Colon (tissue), 2 donors: ENCODE results near the gene KCNG4.
"Not testable (repeated sequence)": the region's sequence is repeated elsewhere in the genome, so short reads cannot be mapped to it uniquely, and the experiment has no call there.

Experiments
- FAIRE-seq: peaks from 2 replicates; lab custom pipeline; 2012; peaks lifted over from hg19 to GRCh38; lab: Jason Lieb, UNC
- donor health status: control.
- donor health status: control.

The KCNG4 gene

DNA sequence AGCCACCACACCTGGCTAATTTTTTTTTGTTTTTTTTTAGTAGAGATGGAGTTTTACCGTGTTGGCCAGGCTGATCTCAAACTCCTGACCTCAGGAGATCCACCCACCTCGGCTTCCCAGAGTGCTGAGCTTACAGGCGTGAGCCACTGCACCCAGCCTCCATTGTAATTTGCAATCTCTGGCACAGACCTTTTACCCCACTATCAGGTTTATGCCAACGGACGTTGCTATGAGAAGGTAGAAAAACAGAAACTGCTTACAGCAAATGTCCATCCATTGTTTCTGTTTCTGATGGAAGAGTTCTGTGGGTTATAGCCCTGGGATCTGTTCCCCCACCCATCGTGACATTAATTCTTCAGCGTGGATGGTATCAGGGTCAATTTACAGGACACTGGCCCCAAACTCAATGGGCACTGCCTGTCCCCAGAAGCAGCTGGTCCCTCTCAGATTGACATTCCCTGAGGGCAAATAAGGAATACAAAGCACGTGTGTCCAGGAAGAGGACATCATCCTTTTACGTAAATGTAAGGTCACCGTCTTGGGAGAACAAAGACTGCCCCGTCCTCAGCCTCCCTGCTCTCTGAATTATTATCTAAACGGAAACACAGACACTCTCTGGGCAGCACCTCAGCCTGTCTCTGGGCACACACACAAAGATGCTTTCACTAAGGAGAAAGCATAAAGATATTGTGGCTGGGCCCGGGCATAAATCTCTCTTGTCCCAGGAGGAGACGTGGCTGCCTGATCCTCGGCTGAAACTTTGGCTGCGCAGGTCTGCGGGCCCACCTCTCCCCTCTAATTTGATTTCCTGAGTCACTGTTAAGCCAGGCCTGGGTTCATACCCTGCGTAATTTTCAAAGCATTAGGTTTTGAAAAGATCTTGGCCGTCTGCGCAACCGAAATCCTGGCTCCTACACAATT, 5.2 kb downstream of the KCNG4 start:
- no peak for FAIRE-seq

DNA sequence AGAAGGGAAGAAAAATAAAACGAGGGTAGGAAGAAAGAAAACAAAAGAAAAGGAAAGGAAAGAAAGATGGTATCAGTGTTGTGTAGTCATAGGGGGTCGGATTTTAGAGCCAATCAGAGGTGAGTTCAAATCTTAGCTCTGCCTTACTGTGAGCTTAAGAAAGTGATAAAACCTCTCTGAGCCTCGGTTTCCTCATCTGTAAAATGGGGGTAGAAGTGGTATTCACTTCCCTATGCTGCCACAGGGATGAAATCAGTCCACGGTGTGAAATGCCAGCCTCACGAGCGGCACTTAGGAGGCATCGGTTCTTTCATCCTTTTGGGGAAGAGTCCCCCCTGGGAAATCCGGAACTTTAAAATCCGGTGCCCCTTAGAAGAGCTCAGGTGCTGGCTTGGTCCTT, 6.1 kb downstream of the KCNG4 start:
- FAIRE-seq = no peak

- FAIRE-seq = no peak
These were observed 6.8 kb downstream of the KCNG4 start for GRCh38 chr16:84232969-84233368.

DNA sequence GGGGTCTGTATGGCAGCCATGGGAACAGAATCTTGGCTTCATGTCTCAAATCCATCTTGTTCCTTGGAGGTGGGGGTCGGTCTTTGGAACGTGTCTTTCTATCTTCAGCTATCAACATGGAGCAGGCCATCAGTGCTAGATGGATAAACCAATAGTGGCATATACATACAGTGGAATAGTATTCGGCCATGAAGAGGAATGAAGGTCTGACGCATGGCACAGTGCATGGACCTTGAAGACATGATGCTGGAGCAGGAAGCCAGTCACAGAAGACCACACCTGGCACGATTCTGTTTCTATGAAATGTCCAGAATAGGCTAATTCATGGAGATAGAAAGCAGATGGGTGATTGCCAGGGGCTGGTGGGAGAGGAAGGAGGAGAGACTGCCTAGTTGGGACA, 7.8 kb downstream of the KCNG4 start:
- no peak for FAIRE-seq

GRCh38 chr16:84229471-84229870, 10.3 kb downstream of the KCNG4 start:
- no peak for FAIRE-seq

DNA sequence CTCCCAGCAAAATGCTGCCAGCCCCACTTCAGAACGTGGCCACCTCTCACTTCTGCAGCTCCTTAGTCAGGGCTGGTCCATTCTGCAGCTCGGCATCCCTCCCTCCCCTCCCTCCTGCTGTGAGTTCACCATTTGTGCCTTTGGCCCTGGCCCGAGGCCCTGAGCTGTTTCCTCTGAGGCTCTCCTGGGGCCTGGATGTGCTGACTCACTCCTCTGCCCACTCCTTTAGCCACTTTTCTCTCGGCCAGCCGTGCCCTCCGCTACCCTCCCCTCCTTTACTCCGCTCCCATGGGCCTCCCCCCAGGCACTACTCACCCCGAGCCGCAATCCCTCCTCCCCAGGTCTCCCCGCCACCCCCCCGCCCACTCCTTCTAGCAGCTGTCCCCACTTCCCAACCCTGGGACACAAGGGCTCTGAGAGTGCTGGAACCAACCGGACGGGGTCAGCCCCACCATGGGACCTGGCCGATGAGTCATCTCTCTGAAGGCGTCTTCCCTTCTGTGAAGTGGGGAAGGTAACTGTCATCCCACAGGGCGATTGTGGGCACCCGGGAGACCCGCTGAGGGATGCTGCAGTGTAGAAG, 11.5 kb downstream of the KCNG4 start:
- FAIRE-seq = no peak

- no peak for FAIRE-seq
These were observed 12.3 kb downstream of the KCNG4 start for GRCh38 chr16:84227548-84227947.

DNA sequence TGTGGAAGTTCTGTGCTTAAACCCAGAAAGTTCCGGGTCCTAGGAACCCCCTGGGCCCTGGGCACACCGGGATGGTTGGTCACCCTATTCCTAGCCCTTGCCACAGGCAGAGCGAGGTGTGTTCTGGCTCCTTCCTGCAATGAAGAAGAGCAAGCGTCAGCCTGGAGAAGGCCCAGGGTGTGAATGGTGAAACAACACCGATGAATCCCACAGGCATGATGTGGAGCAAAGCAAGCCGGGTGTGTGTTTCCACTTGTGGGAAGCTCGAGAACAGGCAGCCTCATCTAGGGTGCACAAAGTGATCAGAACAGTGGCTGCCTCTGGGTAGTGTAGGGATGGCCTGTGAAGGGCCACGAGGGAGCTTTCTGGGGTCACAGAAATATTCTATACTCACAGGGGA, 13.8 kb downstream of the KCNG4 start:
- no peak for FAIRE-seq

DNA sequence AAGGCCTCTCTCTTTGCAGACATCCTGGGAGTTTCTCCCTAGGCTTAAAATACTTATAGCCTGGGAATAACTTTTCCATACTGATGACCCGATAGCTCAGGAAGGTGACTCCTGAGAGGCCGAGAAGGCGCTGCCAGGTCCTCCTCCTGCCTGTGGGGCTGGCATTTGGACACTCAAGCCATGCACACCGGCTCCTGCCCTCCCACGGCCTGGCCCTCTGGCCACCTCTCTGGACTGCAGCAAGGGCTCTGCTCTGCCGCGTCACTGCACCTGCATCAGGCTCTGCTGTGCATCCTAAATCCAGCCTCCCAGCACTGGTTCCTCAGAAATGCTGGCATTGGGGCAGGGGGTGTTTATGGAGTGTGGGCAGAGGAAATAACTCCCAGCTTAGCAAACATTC, 14.2 kb downstream of the KCNG4 start:
- FAIRE-seq = no peak

DNA sequence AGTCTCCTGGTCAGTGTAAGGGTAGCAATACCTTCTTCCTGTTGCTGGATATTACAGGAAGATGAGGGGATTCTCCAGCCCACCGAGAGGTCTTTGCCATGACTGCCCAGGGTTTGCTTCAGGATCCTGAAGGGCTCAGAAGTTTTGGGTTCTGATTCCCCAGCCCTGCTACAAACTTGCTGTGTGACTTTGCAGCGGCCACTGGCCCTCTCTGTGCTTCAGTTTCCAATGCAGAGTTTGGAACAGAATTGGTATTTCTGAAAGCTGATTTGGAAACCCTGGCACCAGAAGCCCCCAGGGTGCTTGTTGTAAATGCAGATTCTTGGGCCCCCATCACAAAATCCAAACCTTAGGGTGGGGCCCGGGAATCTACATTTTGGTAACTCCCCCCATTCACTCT, 14.7 kb downstream of the KCNG4 start:
- FAIRE-seq = no peak

- FAIRE-seq = no peak
These were observed 15.3 kb downstream of the KCNG4 start for GRCh38 chr16:84224554-84224953.

- no peak for FAIRE-seq
These were observed 16.4 kb downstream of the KCNG4 start for GRCh38 chr16:84223456-84223855.

DNA sequence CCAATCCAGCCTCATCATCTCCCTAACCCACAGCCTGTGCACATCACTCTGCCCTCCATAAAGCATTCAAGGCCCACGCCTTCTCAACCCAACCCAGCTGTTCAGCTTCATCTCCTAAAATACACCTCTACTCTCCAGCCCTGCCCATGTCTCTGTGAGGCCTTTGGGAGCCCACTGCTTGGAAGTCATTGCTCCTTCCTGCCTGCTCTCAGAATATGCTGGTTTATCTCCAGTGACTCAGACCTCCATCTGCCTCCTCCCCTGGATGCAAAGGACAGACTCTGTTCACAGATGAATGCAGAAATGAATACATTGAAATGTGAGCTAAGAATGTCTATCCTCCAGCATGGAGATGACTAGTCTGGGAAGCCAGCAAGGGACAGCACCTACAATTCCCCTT, 19.0 kb downstream of the KCNG4 start:
- FAIRE-seq = no peak

DNA sequence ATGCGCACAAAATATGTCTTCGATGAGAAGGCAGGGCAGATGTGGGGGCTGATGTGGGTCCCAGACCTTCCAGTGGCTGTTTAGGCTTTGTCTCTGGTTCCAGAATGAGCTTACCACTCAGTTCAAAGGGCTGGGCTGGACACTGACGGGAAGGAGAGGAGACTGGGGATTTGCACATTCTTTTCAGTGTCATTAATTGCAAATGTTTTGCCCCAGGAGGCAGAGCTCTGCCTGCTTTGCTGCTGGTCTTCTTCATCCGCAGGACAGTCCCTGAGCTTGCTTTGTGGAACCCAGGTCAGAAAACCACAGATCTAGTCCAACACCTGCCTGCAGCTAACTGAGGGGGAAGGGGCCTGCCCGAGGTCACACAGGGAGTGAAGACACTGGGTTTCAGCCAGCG, 20.9 kb downstream of the KCNG4 start:
- FAIRE-seq = no peak

GRCh38 chr16:84218176-84218823, 21.5 kb downstream of the KCNG4 start:
- no peak for FAIRE-seq

DNA sequence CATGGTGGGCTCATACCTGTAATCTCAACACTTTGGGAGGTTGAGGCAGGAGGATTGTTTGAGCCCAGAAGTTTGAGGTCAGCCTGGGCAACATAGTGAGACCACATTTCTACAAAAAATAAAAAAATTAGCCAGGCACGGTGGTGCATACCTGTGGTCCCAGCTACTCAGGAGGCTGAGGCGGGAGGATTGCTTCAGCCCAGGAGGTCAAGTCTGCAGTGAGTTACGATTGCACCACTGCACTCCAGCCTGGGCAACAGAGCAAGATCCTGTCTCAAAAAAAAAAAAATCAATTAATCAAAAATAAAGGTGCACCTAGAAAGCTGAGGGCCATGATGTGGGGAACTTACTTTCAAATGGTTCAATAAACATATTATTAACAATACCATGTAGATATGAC, 23.7 kb downstream of the KCNG4 start:
- FAIRE-seq = not testable (repeated sequence)

DNA sequence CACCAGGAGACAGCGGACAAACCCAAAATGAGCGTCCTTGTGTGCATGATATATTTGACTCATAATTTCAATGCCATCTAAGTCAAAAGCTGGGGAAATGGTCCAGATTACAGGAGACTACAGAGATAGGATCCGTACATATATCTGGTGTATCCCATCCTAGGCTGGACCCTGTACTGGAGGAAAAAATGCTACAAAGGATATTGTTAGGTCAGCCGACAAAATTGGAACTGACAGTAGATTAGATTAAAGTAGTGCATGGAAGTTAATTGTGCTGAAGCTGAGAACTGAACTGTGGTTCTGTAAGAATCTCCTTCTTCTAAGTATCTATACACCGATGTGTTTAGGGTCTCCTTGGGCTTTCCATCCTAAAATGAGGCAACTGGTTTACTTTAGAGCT, 24.3 kb downstream of the KCNG4 start:
- no peak for FAIRE-seq

GRCh38 chr16:84214451-84215066, 25.3 kb downstream of the KCNG4 start:
- no peak for FAIRE-seq

GRCh38 chr16:84212631-84213030, 27.2 kb downstream of the KCNG4 start:
- FAIRE-seq = no peak

DNA sequence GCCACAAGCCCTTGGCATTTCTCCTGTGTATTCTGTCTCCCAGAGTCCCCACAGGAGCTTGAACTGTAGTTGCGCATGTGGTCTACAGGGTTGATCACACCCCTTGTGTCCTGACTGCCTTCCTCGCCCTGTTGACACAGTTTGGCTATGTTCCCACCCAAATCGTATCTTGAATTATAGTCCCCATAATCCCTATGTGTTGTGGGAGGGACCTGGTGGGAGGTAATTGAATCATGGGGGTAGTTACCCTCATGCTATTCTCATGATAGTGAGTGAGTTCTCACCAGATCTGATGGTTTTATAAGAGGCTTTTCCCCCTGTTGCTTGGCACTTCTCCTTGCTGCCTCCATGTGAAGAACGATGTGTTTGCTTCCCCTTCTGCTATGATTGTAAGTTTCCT, 27.7 kb downstream of the KCNG4 start:
- no peak for FAIRE-seq

DNA sequence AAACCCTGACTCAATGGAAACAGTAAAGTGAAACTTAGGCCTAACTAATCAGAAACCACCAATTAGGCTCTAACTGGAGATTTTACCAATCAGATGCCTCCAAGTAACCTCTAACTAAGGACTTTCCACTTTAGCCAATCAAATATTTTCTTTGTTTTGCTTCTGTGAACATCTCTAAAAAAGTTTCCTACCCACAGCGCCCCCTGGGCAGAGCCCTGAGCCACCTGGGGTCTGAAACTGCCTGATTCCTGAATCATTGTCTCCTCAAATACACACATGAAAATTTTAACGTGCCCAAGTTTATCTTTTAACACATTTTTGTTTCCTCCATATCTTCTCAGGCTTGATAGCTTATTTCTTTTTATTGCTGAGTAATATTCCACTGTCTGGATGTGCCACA, 29.8 kb downstream of the KCNG4 start:
- no peak for FAIRE-seq

DNA sequence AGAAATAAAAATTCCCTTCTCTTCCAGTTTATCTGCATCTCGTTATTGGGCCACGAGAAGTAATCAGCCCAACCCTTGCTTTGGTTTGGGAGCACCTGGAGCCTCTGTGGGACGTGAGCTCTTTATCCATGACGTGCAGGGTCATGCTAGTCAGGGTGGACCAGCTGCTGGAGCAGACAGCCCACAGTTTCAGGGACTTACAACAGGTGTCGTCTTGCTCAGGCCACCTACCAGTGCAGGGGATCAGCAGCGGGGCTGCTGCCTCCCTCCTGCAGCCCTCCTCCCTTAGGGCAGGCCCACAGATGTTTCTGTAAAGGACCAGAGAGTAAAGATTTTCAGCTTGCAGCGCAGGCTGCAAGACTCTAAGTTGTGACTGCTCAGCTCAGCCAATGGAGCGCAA, 31.9 kb downstream of the KCNG4 start:
- no peak for FAIRE-seq

DNA sequence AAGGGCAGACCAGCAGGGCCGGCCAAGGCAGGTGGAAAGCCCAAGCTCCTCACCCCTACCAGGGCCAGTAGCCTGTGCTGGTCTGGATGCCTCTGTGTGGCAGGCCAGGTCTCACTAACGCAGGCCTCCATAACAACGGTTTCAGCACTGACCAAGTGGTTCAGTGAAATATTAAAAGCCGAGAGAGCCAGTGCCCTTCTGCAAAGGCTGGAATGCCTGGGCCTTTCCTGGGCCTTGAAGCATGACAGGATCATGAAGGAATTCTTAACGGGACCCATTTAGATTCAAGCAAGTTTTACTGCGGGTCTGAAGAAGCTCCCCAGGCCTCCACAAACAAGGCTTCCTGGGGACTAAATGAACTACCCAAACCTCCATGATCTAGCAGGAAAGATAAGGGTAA, 32.6 kb downstream of the KCNG4 start:
- FAIRE-seq = no peak
